Measurements from ENCODE around the gene SPRYD3. TPM values are rescaled to one million over a fixed set of nuclear protein-coding genes. Genes with fewer than 3 reads are reported as not detected.
A peak's percentile ranks its signal among the peaks of the same experiment; 100 is the strongest.

The SPRYD3 gene, protein sequence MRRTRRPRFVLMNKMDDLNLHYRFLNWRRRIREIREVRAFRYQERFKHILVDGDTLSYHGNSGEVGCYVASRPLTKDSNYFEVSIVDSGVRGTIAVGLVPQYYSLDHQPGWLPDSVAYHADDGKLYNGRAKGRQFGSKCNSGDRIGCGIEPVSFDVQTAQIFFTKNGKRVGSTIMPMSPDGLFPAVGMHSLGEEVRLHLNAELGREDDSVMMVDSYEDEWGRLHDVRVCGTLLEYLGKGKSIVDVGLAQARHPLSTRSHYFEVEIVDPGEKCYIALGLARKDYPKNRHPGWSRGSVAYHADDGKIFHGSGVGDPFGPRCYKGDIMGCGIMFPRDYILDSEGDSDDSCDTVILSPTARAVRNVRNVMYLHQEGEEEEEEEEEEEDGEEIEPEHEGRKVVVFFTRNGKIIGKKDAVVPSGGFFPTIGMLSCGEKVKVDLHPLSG
- polyA plus RNA-seq (2012; ENCODE audit: insufficient read length, low read depth), result 32.5 TPM

- TF ChIP-seq TAF1 (IDR thresholded peaks at IDR 0.05; ENCODE audit: borderline replicate concordance, insufficient read depth, low read length), result no peak
- peak; percentile 67 for TF ChIP-seq FOXP2 (optimal IDR thresholded peaks at IDR 0.05; ENCODE audit: borderline replicate concordance, extremely low read depth, extremely low read length, insufficient read depth)
These were observed at the start of gene SPRYD3 for GRCh38 chr12:53079226-53080117. Gene SPRYD3 (minus strand): TSS chr12:53079390. CDS start chr12:53079333, 57 bp downstream.

DNA sequence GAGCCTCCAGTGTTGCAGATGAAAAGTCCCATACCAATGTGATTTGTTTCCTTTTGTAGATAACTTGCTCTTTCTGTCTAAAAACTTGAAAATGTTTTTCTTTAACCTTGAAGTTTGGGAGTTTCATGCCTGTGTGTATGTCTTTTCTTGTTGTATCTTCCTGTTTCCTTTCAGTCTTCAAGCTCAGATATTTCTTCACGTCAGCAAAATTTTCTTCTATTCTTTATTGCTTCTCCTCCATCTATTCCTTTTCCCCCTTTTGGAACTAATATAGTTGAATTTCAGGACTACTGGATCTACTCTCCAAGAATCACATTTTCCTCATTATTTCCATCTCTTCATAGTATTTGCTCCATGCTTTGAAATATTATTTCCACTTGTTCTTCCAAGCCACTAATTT is 48.0 kb upstream of the SPRYD3 start:
- TF ChIP-seq REST (IDR thresholded peaks at IDR 0.05; ENCODE audit: insufficient read depth in 1 of 2, low read depth in 2 of 2, low read length in 2 of 2) (no peak), FOXP2 (optimal IDR thresholded peaks at IDR 0.05; ENCODE audit: borderline replicate concordance, extremely low read depth, extremely low read length, insufficient read depth) (no peak), TAF1 (IDR thresholded peaks at IDR 0.05; ENCODE audit: borderline replicate concordance, insufficient read depth, low read length) (no peak), POLR2AphosphoS5 (IDR thresholded peaks at IDR 0.05; ENCODE audit: low read depth, low read length) (no peak), SIN3A (IDR thresholded peaks at IDR 0.05; ENCODE audit: borderline replicate concordance, insufficient read depth, low read length) (no peak)

GRCh38 chr12:53124352-53124723 is 45.1 kb upstream of the SPRYD3 start:
- TF ChIP-seq REST (IDR thresholded peaks at IDR 0.05; ENCODE audit: insufficient read depth in 1 of 2, low read depth in 2 of 2, low read length in 2 of 2), result no peak
- no peak for TF ChIP-seq TAF1 (IDR thresholded peaks at IDR 0.05; ENCODE audit: borderline replicate concordance, insufficient read depth, low read length)
- TF ChIP-seq SIN3A (IDR thresholded peaks at IDR 0.05; ENCODE audit: borderline replicate concordance, insufficient read depth, low read length), result no peak
- no peak for TF ChIP-seq POLR2AphosphoS5 (IDR thresholded peaks at IDR 0.05; ENCODE audit: low read depth, low read length)
- no peak for TF ChIP-seq FOXP2 (optimal IDR thresholded peaks at IDR 0.05; ENCODE audit: borderline replicate concordance, extremely low read depth, extremely low read length, insufficient read depth)

DNA sequence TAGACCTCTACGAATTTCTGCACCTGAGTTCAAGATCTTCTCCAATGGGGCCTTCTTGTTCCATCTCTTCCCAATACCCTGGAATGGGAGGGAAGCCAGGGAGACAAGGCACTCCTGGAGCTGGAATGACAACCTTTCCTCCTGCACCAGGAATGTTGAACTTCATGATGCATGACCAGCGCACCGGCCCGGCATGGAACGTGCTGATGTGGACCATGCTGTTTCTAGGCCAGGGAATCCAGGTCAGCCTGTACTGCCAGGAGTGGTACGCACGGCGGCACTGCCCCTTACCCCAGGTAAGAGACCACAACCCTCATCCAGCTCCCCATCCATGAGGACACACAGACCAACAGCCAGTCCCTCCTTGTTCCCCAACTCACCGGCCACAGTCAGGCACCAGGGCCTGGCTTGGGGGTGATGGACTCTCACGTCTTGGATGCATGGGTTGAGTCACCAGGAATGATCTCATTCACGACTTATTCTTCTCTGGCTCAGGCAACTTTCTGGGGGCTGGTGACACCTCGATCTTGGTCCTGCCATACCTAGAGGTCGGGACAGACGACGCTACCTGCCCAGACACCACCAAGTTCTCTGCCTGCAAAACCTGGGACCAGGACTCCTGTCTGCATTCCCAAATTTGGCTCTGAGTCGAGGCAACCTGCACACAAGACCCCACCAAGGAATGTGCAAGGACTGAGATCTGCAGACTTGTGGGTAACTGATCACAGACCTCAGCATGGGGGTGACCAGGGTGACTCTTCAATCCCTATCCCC is 44.6 kb upstream of the SPRYD3 start:
- TF ChIP-seq SIN3A (IDR thresholded peaks at IDR 0.05; ENCODE audit: borderline replicate concordance, insufficient read depth, low read length) (no peak), TAF1 (IDR thresholded peaks at IDR 0.05; ENCODE audit: borderline replicate concordance, insufficient read depth, low read length) (no peak), REST (IDR thresholded peaks at IDR 0.05; ENCODE audit: insufficient read depth in 1 of 2, low read depth in 2 of 2, low read length in 2 of 2) (no peak), FOXP2 (optimal IDR thresholded peaks at IDR 0.05; ENCODE audit: borderline replicate concordance, extremely low read depth, extremely low read length, insufficient read depth) (no peak), POLR2AphosphoS5 (IDR thresholded peaks at IDR 0.05; ENCODE audit: low read depth, low read length) (no peak)
